Colonic mucosa (tissue), 4 donors: ENCODE data around the gene SPO11. TPM values are rescaled to one million over a fixed set of nuclear protein-coding genes. Genes with fewer than 3 reads are reported as not detected.
A peak's percentile ranks its signal among the peaks of the same experiment; 100 is the strongest.

Source experiments
- DNase-seq: peaks from one replicate; pipeline ENCODE4 v3.0.0-alpha.2; 2020
- H3K27ac ChIP-seq: fragments of 200-600 bp; one replicate; pipeline ENCODE4 v1.8.0; 2021
- H3K27me3 ChIP-seq: fragments of 200-600 bp; one replicate; pipeline ENCODE4 v1.8.0; 2021
- H3K36me3 ChIP-seq: fragments of 200-600 bp; one replicate; pipeline ENCODE4 v1.8.0; 2021
- H3K4me1 ChIP-seq: fragments of 200-600 bp; one replicate; pipeline ENCODE4 v1.8.0; 2021; ENCODE audit warnings: mild to moderate bottlenecking
- H3K4me3 ChIP-seq: fragments of 200-600 bp; one replicate; pipeline ENCODE4 v1.8.0; 2021
- H3K9ac ChIP-seq, 2 donors: one replicate each; pipeline ENCODE4 v1.7.0; 2013; ENCODE audit warnings: control low read depth in 2 of 2, low read depth in 2 of 2, low read length in 2 of 2
- H3K9me3 ChIP-seq: fragments of 200-600 bp; one replicate; pipeline ENCODE4 v1.8.0; 2021
- intact Hi-C: fragments of 100-400 bp; cut with DNase I; formaldehyde crosslinking; loops from one replicate; pipeline ENCODE4 v1.14.1; 2022
- total RNA-seq, 2 donors: library from RNA; stranded (reverse); fragmentation: NEBNext Ultra II Directional in 1 of 2; extraction: Animal tissue kit (Norgen Biotek cat#: 25700) in 1 of 2; gene quantifications; one replicate each; pipeline ENCODE4 v1.2.1, GENCODE V29; 2021
- TF ChIP-seq, protein P1 (sequence below): fragments of 200-600 bp; IDR thresholded peaks from one replicate; pipeline ENCODE4 v1.8.0; 2022; ENCODE audit warnings: antibody characterized with exemption, mild to moderate bottlenecking
- donor health status: healthy.
- donor health status: DM: no; HTN: no; CAD: no.
- donor health status: DM: no; HTN: no; CAD: no.

The SPO11 gene
- total RNA-seq, 2 donors from 2014 or later = not detected

GRCh38 chr20:57320358-57320757, 9.2 kb upstream of the SPO11 start:
- DNase-seq = no peak
- Histone ChIP-seq H3K36me3 (no peaks in the 10 kb centered on the region), H3K4me1 (no peaks in the 10 kb centered on the region), H3K4me3 (no peak overlapping the region), H3K27me3 (no peaks in the 10 kb centered on the region), H3K9me3 (no peaks in the 10 kb centered on the region), H3K9ac (no peak overlapping the region), H3K27ac (no peak overlapping the region)
- TF ChIP-seq, protein P1, sequence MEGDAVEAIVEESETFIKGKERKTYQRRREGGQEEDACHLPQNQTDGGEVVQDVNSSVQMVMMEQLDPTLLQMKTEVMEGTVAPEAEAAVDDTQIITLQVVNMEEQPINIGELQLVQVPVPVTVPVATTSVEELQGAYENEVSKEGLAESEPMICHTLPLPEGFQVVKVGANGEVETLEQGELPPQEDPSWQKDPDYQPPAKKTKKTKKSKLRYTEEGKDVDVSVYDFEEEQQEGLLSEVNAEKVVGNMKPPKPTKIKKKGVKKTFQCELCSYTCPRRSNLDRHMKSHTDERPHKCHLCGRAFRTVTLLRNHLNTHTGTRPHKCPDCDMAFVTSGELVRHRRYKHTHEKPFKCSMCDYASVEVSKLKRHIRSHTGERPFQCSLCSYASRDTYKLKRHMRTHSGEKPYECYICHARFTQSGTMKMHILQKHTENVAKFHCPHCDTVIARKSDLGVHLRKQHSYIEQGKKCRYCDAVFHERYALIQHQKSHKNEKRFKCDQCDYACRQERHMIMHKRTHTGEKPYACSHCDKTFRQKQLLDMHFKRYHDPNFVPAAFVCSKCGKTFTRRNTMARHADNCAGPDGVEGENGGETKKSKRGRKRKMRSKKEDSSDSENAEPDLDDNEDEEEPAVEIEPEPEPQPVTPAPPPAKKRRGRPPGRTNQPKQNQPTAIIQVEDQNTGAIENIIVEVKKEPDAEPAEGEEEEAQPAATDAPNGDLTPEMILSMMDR = no peak
- intact Hi-C loops = no loop called here

DNA sequence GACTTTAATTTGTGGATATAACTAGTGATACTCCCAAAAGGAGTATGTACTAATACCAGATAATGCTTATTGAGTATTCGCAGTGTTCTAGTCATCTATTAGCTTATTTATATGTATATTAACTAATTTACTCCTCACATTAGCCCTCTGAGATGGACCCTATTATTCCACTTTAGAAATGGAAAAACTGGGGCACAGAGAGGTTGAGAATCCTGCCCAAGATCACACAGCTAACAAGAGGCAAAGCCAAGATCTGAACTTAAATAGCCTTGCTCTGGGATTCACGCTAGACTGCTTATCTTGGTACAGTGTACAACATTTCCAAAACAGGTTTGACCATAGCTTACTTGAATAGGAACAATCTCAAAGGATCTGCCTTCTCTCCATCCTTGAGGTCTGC, 8.5 kb upstream of the SPO11 start:
- Histone ChIP-seq H3K27ac (no peak overlapping the region), H3K36me3 (no peaks in the 10 kb centered on the region), H3K9ac (no peak overlapping the region), H3K27me3 (no peaks in the 10 kb centered on the region), H3K4me1 (no peaks in the 10 kb centered on the region), H3K9me3 (no peaks in the 10 kb centered on the region), H3K4me3 (no peak overlapping the region)
- no peak for DNase-seq
- intact Hi-C loops = no loop called here
- TF ChIP-seq, protein P1 = no peak

DNA sequence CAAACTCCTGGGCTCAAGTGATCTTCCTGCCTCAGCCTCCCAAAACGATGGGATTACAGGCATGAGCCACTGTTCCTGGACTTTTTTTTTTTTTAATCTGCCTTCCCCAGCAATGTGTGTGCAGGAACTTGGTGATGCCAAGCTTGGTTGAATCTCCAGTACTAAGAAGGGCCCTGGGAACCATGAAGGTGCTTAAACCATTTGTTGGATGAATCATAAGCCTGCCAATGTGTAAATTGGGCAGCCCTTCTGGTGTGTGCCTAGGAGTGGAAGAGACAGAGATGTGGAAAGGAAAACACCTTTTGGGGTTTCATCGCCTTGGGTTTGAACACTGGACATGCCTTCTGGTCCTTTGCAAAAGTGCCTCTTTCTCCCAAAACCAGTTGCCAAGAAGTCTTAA, 7.1 kb upstream of the SPO11 start:
- Histone ChIP-seq H3K9me3 (no peaks in the 10 kb centered on the region), H3K36me3 (no peaks in the 10 kb centered on the region), H3K4me3 (no peak overlapping the region), H3K27ac (no peak overlapping the region), H3K4me1 (no peaks in the 10 kb centered on the region), H3K9ac (no peak overlapping the region), H3K27me3 (no peaks in the 10 kb centered on the region)
- DNase-seq = peak; percentile 10
- TF ChIP-seq, protein P1 = no peak
- intact Hi-C loops = no loop called here

GRCh38 chr20:57323034-57323433, 6.6 kb upstream of the SPO11 start:
- Histone ChIP-seq H3K27me3 (no peaks in the 10 kb centered on the region), H3K27ac (no peak overlapping the region)

DNA sequence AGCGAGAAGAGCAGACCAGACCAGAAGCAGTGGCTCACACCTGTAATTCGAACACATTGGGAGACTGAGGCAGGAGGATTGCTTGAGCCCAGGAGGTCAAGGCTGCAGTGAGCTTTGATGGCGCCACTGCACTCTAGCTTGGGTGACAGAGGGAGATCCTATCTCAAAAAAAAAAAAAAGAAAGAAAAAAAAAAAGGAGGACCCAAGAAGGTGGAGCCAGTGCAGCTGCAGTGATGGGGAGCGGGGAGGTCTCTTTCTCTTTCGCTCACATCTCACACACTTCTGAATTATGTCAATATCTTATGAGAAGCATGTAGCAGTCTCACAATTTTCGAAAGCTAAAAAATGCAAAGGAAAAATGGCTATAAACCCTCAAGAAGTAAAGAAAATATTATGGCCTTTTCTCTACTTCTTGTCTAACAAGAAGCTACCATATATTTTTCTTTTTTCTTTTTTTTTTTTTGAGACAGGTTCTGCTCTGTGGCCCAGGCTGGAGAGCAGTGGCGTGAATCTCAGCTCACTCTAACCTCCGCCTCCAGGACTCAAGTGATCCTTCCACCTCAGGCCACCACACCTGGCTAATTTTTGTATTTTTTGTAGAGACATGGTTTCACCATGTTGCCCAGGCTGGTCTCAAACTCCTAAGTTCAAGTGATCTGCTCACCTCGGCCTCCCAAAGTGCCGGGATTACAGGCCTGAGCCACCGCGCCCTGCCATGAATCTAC, 3.8 kb upstream of the SPO11 start:
- Histone ChIP-seq H3K4me3 (no peak overlapping the region), H3K27ac (no peak overlapping the region), H3K9ac (no peak overlapping the region), H3K36me3 (no peaks in the 10 kb centered on the region), H3K9me3 (no peaks in the 10 kb centered on the region), H3K27me3 (no peaks in the 10 kb centered on the region), H3K4me1 (no peaks in the 10 kb centered on the region)
- intact Hi-C loops = no loop called here
- peak; percentile 14 for DNase-seq
- TF ChIP-seq, protein P1 = no peak

More at GRCh38 chr20:57323034-57323433, 6.6 kb upstream of the SPO11 start:
- H3K4me3 ChIP-seq = no peak overlapping the region
- H3K4me1 ChIP-seq = no peaks in the 10 kb centered on the region
- intact Hi-C loops = no loop called here
- no peaks in the 10 kb centered on the region for H3K36me3 ChIP-seq
- DNase-seq = peak; percentile 41
- H3K9ac ChIP-seq = no peak overlapping the region
- TF ChIP-seq, protein P1 = no peak
- H3K9me3 ChIP-seq = no peaks in the 10 kb centered on the region
